Activated T-helper 9 cell treated with anti-CD3 and anti-CD28 coated beads, Interleukin-2, amount 50 U/mL, for 16 hours (primary cell): ENCODE measurements around the gene ADGRF1.
"Not testable (repeated sequence)": the region's sequence is repeated elsewhere in the genome, so short reads cannot be mapped to it uniquely, and the experiment has no call there.

Experiments
- DNase-seq: peaks from one replicate; pipeline ENCODE4 v3.0.0-alpha.2; 2020; ENCODE audit warnings: low read depth

The ADGRF1 gene

DNA sequence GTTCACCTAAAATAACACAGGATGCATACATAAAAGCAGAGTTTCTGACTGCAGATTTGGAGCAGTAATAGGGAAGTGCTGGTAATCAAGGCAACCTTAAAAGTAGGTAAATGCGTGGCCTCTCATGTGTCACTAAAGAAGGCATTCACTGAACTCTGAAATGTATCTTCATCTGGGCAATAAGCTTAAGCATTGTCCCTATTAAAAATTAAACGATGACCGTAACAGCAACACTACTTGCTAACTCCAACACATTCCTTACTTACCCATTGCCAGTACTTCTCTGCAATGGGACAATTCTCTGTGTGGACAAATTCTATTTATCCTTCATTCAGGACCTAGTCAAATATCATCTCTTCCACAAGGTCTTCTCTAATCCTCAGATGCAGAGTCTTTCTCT is 19.9 kb downstream of the ADGRF1 start:
- no peak for DNase-seq

- DNase-seq = no peak
Measured at GRCh38 chr6:47019941-47020340, 22.2 kb downstream of the ADGRF1 start.

GRCh38 chr6:47016909-47017308 is 25.2 kb downstream of the ADGRF1 start:
- no peak for DNase-seq

DNA sequence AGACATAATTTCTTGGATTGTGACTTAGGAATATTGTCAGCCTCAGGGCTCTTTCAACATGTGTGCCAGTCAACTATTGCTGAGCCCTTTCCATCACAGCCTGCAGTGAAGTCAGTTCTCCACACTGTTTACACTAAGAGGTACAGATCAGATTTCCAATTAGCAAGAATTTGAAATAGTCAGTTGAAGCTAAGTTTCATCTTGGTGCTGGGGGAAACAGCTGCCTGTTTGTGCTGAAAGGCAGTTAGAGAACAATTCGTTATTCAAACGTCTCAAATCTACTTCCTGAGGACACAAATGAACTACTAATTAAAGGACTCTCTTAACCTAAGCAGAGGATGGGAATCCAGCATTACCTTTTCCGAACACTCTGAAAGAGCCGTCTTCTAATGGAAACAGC is 25.9 kb downstream of the ADGRF1 start:
- DNase-seq = no peak

DNA sequence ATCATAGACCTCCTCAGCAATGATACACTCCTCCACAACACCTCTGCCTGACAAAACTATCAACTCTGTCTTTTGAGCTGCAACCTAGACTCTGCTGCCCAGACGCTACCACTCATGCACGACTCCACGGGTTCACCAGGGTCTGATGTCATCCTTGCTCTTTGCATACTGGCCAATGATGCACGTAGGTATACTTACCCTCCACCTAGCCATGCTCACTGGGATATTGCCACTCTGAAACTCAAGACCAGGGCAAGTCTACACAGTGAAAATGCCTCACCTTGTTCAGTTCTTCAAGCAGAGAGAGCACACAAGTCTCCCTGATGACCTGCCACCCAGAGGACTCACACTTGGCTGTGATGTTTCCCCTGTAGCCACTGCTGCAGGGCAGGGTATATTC is 27.7 kb downstream of the ADGRF1 start:
- no peak for DNase-seq

DNA sequence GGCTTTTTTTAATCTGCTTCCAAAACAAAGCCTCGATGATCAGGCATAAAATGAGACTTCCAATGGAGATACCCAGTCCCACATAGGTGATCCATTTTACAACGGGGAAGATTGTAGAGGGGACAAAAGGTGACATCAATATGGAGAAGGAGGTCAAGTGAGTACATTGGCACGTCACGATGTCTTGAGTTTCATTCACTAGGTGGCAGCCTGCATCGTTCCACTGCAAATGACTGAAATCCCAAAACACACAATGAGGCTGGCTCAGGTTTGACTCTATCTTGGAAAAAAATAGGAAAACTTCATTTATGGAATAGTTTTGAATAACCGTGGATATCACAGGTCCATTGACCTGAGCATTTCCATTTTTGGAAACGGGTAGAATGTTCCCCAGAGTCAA is 32.5 kb downstream of the ADGRF1 start:
- no peak for DNase-seq

- no peak for DNase-seq
Measured at GRCh38 chr6:47008397-47008763, 33.8 kb downstream of the ADGRF1 start.

GRCh38 chr6:47007657-47008396 is 34.3 kb downstream of the ADGRF1 start:
- DNase-seq = no peak

DNA sequence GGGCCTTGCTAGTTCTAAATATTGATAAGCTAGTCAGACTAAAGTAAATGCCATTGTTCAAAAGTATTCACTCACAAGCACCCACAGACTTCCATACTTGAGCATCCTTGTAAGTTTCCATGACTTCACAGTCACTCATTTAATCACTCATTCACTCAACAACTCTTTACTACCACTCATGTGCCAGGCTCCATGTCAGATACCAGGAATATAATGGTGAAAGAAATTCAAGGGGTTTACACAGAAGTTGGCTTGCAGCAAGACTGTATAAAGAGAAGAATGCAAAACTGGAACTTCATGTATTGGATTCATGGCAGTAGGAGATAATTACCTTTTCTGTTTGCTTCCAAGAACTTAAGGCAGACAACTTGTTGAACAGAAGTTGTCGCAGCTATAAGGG is 36.6 kb downstream of the ADGRF1 start:
- DNase-seq = no peak

- DNase-seq = no peak
Measured at GRCh38 chr6:47004463-47004862, 37.7 kb downstream of the ADGRF1 start.

GRCh38 chr6:47000842-47001241 is 41.3 kb downstream of the ADGRF1 start:
- no peak for DNase-seq

DNA sequence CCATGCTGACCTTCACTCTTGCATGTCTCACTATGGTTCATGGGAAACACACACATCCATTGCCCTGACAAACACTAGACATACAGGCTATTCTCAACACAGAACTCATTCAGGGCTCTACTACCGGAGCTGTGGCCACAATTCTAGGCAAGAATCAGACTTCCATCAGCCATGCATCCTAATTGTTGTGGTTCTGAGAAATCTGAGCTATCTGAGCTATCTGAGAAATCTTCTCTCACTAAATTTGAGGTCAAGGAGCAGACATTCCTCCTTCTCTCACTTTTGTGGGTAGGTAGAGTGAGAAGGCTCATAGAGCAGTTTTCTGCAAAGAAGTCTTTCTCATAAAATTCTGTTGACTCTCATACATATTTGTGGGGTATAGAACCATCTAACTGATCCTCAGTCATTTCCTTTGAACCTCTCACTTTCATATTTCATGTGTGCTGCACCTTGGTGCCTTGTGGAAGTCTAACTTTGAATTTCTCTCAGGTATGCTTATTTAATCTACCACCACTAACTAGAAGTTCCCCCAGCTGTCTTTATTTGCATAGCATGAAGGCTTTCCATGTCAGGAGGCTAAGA is 43.6 kb downstream of the ADGRF1 start:
- no peak for DNase-seq

GRCh38 chr6:46997646-46998045 is 44.5 kb downstream of the ADGRF1 start:
- no peak for DNase-seq

DNA sequence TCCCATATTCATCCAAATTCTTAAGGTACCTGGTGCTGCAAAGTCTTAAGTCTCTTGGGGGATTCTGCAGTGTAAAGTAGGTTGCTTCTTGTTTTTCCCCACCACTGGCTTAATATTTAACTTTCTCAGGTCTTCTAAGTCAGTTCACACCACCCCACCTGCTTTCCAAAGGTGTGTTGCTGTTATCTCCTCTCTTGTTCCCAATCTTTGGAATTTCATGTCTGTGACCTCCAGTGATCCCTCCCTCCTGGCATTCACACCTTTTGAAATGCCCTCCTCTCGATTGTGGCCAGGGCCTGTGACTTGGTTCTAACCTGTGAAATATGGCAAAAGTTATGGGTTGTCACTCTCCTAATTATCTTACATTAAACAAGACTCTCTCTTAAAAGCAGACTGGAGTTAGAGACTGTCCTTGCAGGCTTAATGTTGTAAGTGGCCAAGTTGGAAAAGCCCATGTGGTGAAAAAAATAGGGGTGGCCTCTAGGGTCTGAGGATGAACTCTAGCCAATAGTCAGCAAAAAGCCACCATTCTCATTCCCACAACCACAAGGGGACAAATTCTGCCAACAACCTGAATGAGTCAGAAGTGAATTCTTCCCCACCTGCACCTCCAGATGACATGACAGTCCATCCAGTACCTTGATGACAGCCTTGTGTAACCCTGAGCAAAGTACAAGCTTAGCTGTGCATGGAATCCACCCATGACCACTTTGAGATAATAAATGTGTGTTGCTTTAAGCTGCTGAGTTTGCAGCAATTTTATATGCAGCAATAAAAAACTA is 45.1 kb downstream of the ADGRF1 start:
- DNase-seq = no peak

DNA sequence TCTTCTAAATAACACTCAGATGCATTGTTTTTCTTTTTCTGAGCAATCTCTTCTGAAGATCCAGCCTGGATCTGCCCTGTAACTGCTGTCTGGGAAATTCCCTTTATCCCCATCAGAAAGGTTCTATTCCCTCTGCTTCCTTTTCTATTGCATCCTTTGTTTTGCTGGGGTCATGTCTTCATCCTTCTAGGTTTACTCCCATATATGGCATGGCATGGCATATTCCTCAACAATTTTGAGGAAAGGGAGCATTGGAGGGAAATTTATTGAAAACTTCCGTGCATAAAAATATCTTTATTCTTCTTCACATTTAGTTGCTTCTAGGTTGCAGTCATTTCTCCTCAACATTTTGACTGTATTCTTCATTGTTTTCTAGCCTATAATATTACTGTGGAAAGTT is 47.2 kb downstream of the ADGRF1 start:
- no peak for DNase-seq

- DNase-seq = no peak
Measured at GRCh38 chr6:46993846-46994245, 48.3 kb downstream of the ADGRF1 start.

DNA sequence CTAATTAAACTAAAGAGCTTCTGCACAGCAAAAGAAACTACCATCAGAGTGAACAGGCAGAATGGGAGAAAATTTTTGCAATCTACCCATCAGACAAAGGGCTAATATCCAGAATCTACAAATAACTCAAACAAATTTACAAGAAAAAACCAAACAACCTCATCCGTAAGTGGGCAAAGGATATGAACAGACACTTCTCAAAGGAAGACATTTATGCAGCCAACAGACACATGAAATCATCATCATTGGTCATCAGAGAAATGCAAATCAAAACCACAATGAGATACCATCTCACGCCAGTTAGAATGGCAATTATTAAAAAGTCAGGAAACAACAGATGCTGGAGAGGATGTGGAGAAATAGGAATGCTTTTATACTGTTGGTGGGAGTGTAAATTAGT is 49.7 kb downstream of the ADGRF1 start:
- DNase-seq = not testable (repeated sequence)

DNA sequence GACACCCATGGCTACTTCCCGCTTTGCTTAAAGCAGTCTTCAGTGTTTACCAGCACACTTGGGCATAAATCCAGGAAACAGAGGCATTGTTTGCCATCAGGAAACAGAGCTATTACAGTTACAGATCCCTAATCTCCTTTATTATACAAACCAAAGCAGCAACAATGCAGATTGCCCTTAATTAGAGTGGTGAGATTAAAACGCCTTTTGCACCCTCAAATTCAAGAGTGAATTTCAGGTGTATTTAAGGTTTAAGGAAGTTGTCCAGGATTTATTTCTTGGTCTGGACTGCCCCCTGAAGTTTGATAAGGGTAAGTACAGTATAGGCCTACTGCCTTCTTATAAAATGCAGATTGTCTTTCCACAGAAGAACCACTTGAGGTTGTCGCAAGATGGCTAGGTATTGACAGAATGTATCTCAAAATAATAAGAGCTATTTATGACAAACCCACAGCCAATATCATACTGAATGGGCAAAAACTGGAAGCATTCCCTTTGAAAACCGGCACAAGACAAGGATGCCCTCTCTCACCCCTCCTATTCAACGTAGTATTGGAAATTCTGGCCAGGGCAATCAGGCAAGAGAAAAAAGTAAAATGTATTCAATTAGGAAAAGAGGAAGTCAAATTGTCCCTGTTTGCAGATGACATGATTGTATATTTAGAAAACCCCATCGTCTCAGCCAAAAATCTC is 51.2 kb downstream of the ADGRF1 start:
- not testable (repeated sequence) for DNase-seq

GRCh38 chr6:46990031-46990644 is 52.0 kb downstream of the ADGRF1 start:
- no peak for DNase-seq

DNA sequence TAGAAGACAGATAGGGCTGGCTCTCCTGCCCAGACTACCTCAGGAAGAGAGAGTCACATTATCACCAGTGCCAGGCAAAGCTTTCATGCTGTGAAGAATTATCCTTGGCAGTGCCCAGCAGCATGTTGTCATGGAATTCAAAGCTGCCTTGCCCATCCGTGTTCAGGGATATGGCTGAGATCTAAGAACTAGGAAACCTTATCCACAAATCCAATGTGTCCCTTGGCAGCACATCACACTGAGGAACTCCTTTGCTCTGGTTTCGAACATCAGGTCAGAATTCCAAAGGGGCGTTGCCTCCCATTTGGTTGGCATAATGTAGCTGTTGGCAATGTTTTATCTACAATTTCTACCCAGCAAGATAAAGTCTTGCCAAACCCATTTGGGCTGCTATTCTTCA is 52.7 kb downstream of the ADGRF1 start:
- DNase-seq = no peak

DNA sequence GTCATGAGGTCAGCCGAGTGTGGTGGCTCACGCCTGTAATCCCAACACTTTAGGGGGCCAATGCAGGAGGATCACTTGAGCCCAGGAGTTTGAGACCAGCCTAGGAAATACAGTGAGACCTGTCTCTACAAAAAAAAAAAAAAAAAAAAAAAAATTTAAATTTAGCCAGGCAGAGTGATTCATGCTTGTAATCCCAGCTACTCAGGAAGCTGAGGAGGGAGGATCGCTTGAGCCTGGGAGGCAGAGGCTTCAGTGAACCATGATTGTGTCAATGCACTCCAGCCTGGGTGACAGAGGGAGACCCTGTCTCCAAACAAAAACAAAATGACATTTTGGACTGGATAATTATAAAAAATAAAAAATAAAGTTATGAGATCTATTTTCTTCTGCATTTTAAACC is 56.2 kb downstream of the ADGRF1 start:
- DNase-seq = no peak

DNA sequence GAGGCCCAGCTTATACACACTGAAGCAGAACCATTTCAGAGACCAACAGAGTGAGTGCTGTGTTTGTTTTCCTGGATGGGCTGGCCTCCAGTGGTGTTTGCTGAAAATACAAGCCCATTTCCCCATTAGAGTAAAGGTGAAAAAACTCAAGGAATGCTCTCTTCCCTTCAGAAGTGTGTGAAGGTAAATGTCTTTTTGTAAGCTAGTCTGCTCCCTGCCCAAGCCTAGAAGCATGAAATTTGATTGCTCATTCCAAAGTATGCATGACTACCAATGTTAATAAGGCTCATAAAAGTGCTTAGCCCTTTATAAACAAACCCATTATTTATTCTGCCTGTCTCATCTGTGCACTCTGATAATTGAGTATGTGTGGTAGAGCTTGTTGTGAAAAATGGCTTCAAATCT is 59.1 kb downstream of the ADGRF1 start:
- DNase-seq = no peak
